HG02798 (cell line): ENCODE results near the gene PHACTR4.
"Not testable (repeated sequence)": the region's sequence is repeated elsewhere in the genome, so short reads cannot be mapped to it uniquely, and the experiment has no call there.

Experiments
- ATAC-seq: cut with Tn5 transposase; IDR thresholded peaks from one replicate; pipeline ENCODE4 v1.9.1; 2021; ENCODE audit warnings: mild to moderate bottlenecking; ENCODE audit not compliant: unreplicated experiment, poor library complexity

PHACTR4 gene

GRCh38 chr1:28370239-28371009 lies 884 bp downstream of the PHACTR4 start:
- peak; percentile 11 for ATAC-seq

- ATAC-seq = no peak
These were observed 1.5 kb downstream of the PHACTR4 start for GRCh38 chr1:28371010-28371377.

GRCh38 chr1:28373450-28373849 lies 3.9 kb downstream of the PHACTR4 start:
- ATAC-seq = not testable (repeated sequence)

GRCh38 chr1:28374297-28374696 lies 4.8 kb downstream of the PHACTR4 start:
- no peak for ATAC-seq

- ATAC-seq = not testable (repeated sequence)
These were observed 6.1 kb downstream of the PHACTR4 start for GRCh38 chr1:28375598-28375997.

GRCh38 chr1:28376195-28376594 lies 6.7 kb downstream of the PHACTR4 start:
- not testable (repeated sequence) for ATAC-seq

- no peak for ATAC-seq
These were observed 9.4 kb downstream of the PHACTR4 start for GRCh38 chr1:28378906-28379305.

GRCh38 chr1:28380394-28380793 lies 10.9 kb downstream of the PHACTR4 start:
- ATAC-seq = no peak

- not testable (repeated sequence) for ATAC-seq
These were observed 14.2 kb downstream of the PHACTR4 start for GRCh38 chr1:28383785-28384184.

- no peak for ATAC-seq
These were observed 22.6 kb downstream of the PHACTR4 start for GRCh38 chr1:28392027-28392652.

- ATAC-seq = no peak
These were observed 24.6 kb downstream of the PHACTR4 start for GRCh38 chr1:28394136-28394535.

GRCh38 chr1:28395181-28395580 lies 25.6 kb downstream of the PHACTR4 start:
- no peak for ATAC-seq

GRCh38 chr1:28401760-28402159 lies 32.2 kb downstream of the PHACTR4 start:
- ATAC-seq = no peak

- ATAC-seq = no peak
These were observed 39.5 kb downstream of the PHACTR4 start for GRCh38 chr1:28409090-28409489.

GRCh38 chr1:28411656-28412055 lies 42.1 kb downstream of the PHACTR4 start:
- ATAC-seq = no peak

- no peak for ATAC-seq
These were observed 43.2 kb downstream of the PHACTR4 start for GRCh38 chr1:28412731-28413130.

- ATAC-seq = no peak
These were observed 47.1 kb downstream of the PHACTR4 start for GRCh38 chr1:28416509-28417194.

GRCh38 chr1:28417441-28417922 lies 47.9 kb downstream of the PHACTR4 start:
- ATAC-seq = no peak

GRCh38 chr1:28417926-28418637 lies 48.5 kb downstream of the PHACTR4 start:
- ATAC-seq = no peak

- ATAC-seq = no peak
These were observed 52.2 kb downstream of the PHACTR4 start for GRCh38 chr1:28421744-28422143.

- ATAC-seq = no peak
These were observed 57.3 kb downstream of the PHACTR4 start for GRCh38 chr1:28426831-28427230.
